ENCODE results near the gene DAZAP1.
A peak's percentile ranks its signal among the peaks of the same experiment; 100 is the strongest.

The DAZAP1 gene

GRCh38 chr19:1449467-1450442 is 42.4 kb downstream of the DAZAP1 start, which contains the start of gene APC2:
Gene APC2, plus strand, starts transcription at chr19:1450121. Its CDS starts 2,881 bp downstream, at chr19:1453002.
- peak; percentile 41 for DNase-seq

DNA sequence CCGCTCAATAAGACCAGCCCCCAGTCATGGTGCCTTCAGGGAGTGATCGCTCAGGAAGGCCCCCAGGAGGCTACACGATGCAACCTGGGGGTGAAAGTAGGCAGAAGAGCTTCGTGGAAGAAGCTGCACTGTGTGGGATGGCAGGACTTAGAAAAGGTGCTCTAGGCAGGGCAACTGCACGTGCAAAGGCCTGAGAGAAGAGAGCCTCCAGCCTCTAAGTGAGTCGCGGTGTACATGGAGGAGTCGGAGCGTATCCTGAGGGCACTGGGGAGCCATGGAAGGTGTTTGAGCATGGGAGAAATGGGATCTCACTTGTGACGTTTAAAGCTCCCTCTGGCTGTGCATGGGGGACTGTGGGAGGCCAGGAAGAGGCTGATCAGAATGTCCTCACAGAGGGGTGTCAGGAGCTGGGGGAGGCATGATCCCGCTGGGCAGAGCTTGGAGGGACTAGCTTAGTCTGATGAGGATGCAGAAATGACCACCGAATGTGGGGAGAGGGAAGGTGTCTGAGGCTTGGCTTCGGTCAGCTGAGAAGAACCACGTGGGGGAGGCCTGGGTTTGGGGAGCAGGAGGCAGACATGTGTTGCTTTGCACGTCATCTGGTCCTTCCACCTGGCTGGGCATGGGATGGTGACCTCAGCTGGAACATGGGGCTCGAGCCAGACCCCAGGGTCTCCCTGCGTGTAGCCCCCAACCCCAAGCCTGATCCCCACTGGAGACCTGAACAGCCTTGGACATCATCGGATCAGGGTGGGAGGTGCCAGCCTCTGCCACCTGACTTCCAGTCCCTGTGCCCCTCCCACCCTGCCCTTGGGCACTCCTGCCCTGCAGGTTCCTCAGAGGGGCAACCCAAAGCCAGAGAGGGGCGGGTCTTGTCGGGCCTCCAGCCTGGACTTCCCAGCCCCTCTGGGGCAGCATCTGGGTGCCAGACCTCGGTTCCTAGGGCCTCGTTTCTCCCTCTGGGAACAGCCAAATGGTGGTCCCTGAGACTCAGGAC is 43.6 kb downstream of the DAZAP1 start:
- in situ Hi-C loops (cut with MboI; ENCODE audit: low pct_unique_long_range_greater_than_20kb, low sequenced_read_pairs), result no loop called here
- no peak for DNase-seq

More at GRCh38 chr19:1449467-1450442, 42.4 kb downstream of the DAZAP1 start, which contains the start of gene APC2:
- in situ Hi-C loops (cut with MboI; ENCODE audit: low pct_unique_long_range_greater_than_20kb, low sequenced_read_pairs), result no loop called here

- DNase-seq, result no peak
These were observed 44.8 kb downstream of the DAZAP1 start for GRCh38 chr19:1451916-1452801.

DNA sequence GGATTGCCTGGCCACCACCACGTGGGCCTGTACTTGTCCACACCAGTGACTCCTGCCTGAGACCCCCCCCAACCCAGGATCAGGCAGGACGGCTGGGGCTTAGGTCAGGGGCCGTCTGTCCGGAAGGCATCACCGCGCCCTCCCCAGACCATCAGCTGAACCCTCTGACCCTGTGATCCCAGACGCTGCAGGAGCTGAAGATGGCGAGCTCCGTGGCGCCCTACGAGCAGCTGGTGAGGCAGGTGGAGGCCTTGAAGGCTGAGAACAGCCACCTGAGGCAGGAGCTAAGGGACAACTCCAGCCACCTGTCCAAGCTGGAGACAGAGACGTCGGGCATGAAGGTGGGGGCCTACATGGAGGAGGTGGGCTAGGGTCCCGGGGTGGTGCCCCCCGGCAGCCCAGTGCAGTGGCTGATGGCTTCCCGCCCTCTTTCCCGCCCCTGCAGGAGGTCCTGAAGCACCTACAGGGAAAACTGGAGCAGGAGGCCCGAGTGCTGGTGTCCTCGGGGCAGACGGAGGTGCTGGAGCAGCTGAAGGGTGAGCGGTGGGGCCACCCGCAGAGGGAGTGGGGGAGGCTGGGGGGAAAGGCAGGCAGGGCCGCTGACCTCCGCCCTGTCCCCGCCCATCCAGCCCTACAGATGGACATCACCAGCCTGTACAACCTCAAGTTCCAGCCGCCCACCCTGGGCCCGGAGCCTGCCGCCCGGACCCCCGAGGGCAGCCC is 45.6 kb downstream of the DAZAP1 start:
- in situ Hi-C loops (cut with MboI; ENCODE audit: low pct_unique_long_range_greater_than_20kb, low sequenced_read_pairs), result no loop called here
- no peak for DNase-seq

More at GRCh38 chr19:1451916-1452801, 44.8 kb downstream of the DAZAP1 start:
- in situ Hi-C loops (cut with MboI; ENCODE audit: low pct_unique_long_range_greater_than_20kb, low sequenced_read_pairs), result no loop called here

- peak; percentile 52 for DNase-seq
- in situ Hi-C loops (cut with MboI; ENCODE audit: low pct_unique_long_range_greater_than_20kb, low sequenced_read_pairs), result no loop called here
These were observed 46.4 kb downstream of the DAZAP1 start for GRCh38 chr19:1453525-1454364.

DNA sequence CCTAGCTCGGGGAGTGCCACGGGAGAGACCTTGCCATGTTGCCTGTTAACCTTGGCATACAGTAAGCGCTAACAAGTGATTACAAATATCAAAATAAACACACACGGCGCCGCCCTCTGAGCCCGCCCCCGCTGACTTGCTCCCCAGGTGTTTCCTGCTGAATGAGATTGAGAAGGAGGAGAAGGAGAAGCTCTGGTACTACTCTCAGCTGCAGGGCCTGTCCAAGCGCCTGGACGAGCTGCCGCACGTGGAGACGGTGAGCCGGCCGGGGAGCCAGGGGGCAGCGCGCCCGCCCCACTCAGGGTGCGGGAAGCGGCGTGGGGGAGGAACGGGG is 47.6 kb downstream of the DAZAP1 start:
- peak; percentile 75 for DNase-seq
- in situ Hi-C loops (cut with MboI; ENCODE audit: low pct_unique_long_range_greater_than_20kb, low sequenced_read_pairs), result no loop called here

DNA sequence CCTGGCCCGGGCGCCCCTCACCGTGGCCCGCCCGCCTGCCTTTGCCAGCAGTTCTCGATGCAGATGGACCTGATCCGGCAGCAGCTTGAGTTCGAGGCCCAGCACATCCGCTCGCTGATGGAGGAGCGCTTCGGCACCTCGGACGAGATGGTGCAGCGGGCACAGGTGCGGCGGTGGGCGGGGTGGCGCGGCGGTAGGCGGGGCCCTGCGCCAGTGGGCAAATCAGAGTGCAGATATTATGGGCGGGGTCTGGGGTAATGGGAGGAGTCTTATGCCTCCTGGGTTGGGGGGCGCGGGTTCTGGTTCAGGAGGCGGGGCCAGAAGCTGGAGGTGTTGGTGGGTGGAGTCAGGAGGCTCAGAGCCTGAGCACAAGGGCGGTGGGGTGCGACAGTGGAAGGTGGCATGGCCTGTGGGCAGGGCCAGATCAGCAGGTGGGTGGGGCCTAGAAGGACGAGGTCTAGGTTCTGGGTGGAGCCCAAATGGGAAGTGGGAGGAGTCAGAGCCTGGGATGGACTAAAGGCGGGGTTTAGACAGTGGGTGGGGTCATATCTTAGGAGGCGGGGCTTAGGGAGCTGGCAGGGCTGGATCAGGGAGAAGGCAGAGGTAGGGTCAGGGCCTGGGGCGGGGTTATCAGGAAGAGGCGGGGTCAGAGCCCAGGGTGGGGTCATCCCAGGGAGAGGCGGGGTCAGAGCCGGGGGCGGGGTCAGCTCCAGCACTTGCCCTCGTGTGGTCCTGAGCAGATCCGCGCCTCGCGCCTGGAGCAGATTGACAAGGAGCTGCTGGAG is 48.1 kb downstream of the DAZAP1 start:
- in situ Hi-C loops (cut with MboI; ENCODE audit: low pct_unique_long_range_greater_than_20kb, low sequenced_read_pairs), result no loop called here
- DNase-seq, result peak; percentile 95

DNA sequence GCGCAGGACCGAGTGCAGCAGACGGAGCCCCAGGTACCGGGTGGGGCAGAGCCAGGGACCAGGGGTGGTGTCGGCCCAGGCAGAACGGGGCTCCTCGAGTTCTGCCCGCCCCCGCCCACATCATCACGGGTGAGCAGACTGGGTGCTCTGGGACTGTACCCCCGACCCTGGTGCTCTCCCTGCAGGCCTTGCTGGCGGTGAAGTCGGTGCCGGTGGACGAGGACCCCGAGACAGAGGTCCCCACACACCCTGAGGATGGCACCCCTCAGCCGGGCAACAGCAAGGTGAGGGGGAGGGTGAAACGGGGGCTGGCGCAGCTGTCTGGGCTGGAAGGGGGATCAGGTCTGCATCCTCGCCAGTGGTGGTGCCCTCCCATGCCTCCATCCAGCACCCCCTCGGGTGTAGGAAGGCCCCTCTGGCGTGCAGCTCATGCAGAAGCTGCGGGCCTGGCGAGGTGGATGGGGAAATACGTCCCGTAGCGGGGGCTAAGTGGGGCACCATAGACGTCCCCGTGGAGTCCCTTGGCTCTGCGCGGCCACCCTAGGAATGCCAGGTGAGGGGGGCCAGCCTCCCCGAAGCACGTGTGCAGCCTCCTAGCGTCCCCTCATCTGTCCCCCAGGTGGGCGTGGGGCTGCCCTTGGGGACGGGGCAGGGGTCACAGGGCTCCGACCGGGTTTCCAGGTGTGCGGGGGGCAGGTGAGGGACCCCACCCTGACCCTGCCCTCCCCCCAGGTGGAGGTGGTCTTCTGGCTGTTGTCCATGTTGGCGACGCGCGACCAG is 48.9 kb downstream of the DAZAP1 start:
- in situ Hi-C loops (cut with MboI; ENCODE audit: low pct_unique_long_range_greater_than_20kb, low sequenced_read_pairs), result no loop called here
- DNase-seq, result no peak

GRCh38 chr19:1457031-1457739 is 49.8 kb downstream of the DAZAP1 start:
- in situ Hi-C loops (cut with MboI; ENCODE audit: low pct_unique_long_range_greater_than_20kb, low sequenced_read_pairs), result no loop called here
- DNase-seq, result no peak

DNA sequence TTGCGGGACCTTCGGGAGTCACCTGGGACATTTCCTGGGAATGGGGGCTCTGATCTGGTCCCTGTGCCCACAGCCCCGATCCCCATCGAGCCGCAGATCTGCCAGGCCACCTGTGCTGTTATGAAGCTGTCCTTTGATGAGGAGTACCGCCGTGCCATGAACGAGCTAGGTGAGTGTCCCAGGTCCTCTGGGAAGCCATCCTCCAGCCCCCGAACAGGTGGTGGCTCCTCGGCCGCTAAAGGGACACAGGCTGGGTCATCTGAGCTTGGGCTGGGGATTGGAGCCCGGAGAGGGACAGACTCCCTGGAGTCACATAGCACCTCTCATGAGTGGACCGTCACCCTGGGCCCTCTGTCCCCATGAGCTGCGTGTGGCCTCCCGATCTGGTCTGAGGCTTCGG is 50.5 kb downstream of the DAZAP1 start:
- in situ Hi-C loops (cut with MboI; ENCODE audit: low pct_unique_long_range_greater_than_20kb, low sequenced_read_pairs), result no loop called here
- no peak for DNase-seq

- in situ Hi-C loops (cut with MboI; ENCODE audit: low pct_unique_long_range_greater_than_20kb, low sequenced_read_pairs), result no loop called here
- no peak for DNase-seq
These were observed 52.1 kb downstream of the DAZAP1 start for GRCh38 chr19:1459479-1459878.

DNA sequence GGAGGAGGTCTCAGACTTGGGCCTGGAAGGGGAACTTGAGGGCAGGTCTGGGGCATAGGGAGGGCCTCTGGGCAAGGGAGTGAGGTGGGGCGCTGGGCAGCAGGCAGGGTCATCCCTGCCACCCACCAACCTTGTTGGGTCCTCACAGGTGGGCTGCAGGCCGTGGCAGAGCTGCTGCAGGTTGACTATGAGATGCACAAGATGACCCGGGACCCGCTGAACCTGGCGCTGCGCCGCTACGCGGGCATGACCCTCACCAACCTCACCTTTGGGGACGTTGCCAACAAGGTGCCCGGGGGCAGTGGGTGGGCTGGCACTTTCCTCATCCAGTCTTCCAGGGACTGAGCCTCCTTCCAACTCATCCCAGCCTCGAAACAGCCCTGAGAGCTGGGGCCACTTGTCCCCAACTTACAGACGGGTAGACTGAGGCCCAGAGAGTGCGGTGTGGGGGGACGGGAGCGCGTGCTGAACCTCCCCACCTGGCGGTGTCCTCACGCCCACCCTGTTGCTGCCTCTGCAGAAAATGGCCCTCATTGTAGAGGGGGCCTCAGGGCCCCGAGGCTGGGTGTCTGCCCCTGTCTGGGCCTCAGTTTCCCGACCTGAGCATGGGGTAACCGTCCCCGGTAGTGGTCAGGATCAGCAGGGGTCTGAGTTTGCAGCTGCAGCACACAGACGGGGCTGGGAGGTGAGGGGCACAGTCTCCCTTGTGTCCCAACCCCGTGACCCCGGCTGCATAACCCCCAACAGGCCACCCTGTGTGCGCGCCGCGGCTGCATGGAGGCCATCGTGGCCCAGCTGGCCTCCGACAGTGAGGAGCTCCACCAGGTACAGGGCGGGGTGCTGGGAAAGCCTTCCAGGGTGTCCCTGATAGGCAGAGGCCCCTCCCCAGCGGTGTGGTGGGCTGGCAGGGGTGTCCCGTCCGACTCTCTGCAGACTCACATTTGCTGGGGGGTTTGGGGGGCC is 52.9 kb downstream of the DAZAP1 start:
- no peak for DNase-seq
- in situ Hi-C loops (cut with MboI; ENCODE audit: low pct_unique_long_range_greater_than_20kb, low sequenced_read_pairs), result no loop called here

- DNase-seq, result no peak
- in situ Hi-C loops (cut with MboI; ENCODE audit: low pct_unique_long_range_greater_than_20kb, low sequenced_read_pairs), result no loop called here
These were observed 54.5 kb downstream of the DAZAP1 start for GRCh38 chr19:1461862-1462261.

Data from KBM-7 (cell line).